ENCODE measurements around the gene CENPE.

Gene CENPE

DNA sequence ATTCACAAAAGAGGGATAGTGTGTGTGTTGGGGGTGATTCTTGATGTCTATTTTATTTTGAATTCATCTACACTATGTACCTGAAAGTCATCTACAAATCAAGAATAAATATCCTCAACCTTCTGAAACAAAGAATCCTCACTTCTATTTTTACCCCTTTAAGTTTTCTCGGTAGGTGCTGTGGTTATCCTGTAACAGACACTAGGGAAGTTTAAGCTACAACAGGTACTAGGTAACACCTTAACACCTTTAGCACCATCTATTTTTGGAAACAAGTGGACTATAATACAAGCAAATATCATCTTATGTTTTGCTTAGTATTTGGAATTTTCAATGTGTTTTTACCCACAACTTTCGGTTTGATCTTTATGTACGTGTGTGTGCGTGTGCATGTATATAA lies 86.5 kb downstream of the CENPE start:
- Histone ChIP-seq H3K9me3 (ENCODE audit: severe bottlenecking) (no peaks in the 10 kb centered on the region), H3K4me1 (ENCODE audit: insufficient read depth, poor library complexity, severe bottlenecking) (no peaks in the 10 kb centered on the region), H3K27ac (ENCODE audit: poor library complexity, severe bottlenecking) (no peak overlapping the region), H3K4me3 (ENCODE audit: severe bottlenecking) (no peak overlapping the region), H3K27me3 (ENCODE audit: insufficient read depth, poor library complexity, severe bottlenecking) (no peaks in the 10 kb centered on the region), H3K36me3 (ENCODE audit: low read depth) (peaks cover 75% of the 10 kb centered on the region)
- ATAC-seq (ENCODE audit: low read depth), result no peak
- TF ChIP-seq, protein P1, sequence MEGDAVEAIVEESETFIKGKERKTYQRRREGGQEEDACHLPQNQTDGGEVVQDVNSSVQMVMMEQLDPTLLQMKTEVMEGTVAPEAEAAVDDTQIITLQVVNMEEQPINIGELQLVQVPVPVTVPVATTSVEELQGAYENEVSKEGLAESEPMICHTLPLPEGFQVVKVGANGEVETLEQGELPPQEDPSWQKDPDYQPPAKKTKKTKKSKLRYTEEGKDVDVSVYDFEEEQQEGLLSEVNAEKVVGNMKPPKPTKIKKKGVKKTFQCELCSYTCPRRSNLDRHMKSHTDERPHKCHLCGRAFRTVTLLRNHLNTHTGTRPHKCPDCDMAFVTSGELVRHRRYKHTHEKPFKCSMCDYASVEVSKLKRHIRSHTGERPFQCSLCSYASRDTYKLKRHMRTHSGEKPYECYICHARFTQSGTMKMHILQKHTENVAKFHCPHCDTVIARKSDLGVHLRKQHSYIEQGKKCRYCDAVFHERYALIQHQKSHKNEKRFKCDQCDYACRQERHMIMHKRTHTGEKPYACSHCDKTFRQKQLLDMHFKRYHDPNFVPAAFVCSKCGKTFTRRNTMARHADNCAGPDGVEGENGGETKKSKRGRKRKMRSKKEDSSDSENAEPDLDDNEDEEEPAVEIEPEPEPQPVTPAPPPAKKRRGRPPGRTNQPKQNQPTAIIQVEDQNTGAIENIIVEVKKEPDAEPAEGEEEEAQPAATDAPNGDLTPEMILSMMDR (IDR thresholded peaks at IDR 0.05; ENCODE audit: poor library complexity, severe bottlenecking), result no peak
- no peak for DNase-seq (ENCODE audit: low spot score)

DNA sequence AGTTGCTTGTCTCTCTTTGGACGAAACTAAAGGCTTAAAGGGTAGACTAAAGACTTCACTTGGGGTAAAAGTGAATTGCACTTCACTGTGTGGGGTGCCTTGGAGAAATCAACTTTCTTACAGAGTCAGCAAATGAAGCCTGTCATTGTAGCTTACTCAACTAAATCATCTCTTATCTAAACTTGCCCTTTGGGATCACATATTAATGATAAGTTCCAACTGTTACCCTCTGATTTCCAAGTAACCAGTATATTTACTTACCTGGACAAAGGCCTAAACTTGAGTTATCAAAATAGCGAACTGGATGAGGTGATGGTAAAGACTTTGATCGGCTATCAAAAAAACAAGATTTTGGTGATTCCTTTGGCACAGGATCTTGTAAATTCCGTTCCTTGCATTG lies 89.6 kb downstream of the CENPE start:
- no peaks in the 10 kb centered on the region for H3K9me3 ChIP-seq (ENCODE audit: severe bottlenecking)
- DNase-seq (ENCODE audit: low spot score) (no peak), ATAC-seq (ENCODE audit: low read depth) (no peak)
- H3K27me3 ChIP-seq (ENCODE audit: insufficient read depth, poor library complexity, severe bottlenecking), result no peaks in the 10 kb centered on the region
- TF ChIP-seq, protein P1 (IDR thresholded peaks at IDR 0.05; ENCODE audit: poor library complexity, severe bottlenecking), result no peak
- peaks cover 62% of the 10 kb centered on the region for H3K36me3 ChIP-seq (ENCODE audit: low read depth)
- no peak overlapping the region for H3K4me3 ChIP-seq (ENCODE audit: severe bottlenecking)
- no peaks in the 10 kb centered on the region for H3K4me1 ChIP-seq (ENCODE audit: insufficient read depth, poor library complexity, severe bottlenecking)
- H3K27ac ChIP-seq (ENCODE audit: poor library complexity, severe bottlenecking), result no peak overlapping the region

DNA sequence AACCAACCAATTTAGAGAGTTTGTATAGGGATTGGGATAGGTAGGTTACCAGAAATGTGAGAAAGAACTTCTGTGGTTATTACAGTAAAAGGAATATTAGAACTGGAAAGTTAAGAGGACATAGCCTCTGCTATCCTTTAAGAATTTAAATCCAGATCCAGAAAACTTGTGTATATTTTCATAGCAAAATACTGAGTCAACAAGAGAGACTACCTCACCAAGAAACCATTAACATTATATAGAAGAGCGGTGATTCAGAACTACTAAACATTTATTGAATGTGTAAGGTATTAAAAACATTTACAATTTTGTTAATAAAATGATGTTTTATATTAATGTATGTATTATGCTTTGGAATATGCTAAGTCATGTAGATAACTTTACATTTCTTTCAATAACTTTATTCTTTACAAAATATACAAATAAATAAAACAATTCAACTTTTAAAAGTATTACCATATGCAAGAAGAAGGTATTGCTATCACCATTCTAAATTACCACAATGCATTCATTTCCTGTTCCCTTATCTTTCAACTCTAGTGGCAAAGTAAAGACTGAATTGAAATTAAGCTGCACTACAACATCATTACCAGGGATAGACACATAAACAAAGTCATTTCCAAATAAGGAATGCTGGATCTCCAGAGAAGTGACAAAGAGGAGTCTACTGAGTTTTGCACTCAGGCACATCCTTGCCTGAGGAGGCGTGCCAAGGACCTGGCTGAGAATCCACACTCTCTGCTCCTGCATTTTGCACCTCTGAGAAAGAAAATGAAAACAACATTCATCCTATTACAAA lies 92.4 kb downstream of the CENPE start:
- TF ChIP-seq, protein P1 (IDR thresholded peaks at IDR 0.05; ENCODE audit: poor library complexity, severe bottlenecking), result no peak

DNA sequence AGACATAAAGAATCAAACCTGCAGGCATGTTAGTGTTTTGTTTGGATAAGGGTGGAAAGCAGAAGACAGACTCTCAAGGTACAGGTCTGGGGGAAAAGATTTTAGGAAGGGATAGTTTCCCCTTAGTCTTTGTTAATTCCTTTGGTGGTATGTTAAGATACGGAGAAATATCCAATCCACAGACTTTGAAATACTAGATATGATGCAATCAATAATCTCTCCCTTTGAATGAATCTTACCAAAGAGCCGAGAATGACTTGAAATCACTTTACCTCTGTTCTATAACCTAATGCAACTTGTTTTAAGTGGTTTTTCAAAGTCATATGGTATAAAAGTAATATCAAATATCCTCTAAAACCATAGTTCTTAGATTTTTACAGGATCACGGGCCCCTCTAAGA lies 93.3 kb downstream of the CENPE start:
- no peaks in the 10 kb centered on the region for H3K4me1 ChIP-seq (ENCODE audit: insufficient read depth, poor library complexity, severe bottlenecking)
- no peak for ATAC-seq (ENCODE audit: low read depth)
- TF ChIP-seq, protein P1 (IDR thresholded peaks at IDR 0.05; ENCODE audit: poor library complexity, severe bottlenecking), result no peak
- DNase-seq (ENCODE audit: low spot score), result no peak
- no peaks in the 10 kb centered on the region for H3K27me3 ChIP-seq (ENCODE audit: insufficient read depth, poor library complexity, severe bottlenecking)
- H3K36me3 ChIP-seq (ENCODE audit: low read depth), result peaks cover 40% of the 10 kb centered on the region
- no peak overlapping the region for H3K27ac ChIP-seq (ENCODE audit: poor library complexity, severe bottlenecking)
- H3K4me3 ChIP-seq (ENCODE audit: severe bottlenecking), result no peak overlapping the region
- H3K9me3 ChIP-seq (ENCODE audit: severe bottlenecking), result no peaks in the 10 kb centered on the region

More for the DNA sequence above, 92.4 kb downstream of the CENPE start:
- DNase-seq (ENCODE audit: low spot score) (no peak), ATAC-seq (ENCODE audit: low read depth) (no peak)
- peaks cover 49% of the 10 kb centered on the region for H3K36me3 ChIP-seq (ENCODE audit: low read depth)
- no peak overlapping the region for H3K27ac ChIP-seq (ENCODE audit: poor library complexity, severe bottlenecking)
- no peak overlapping the region for H3K4me3 ChIP-seq (ENCODE audit: severe bottlenecking)
- no peaks in the 10 kb centered on the region for H3K27me3 ChIP-seq (ENCODE audit: insufficient read depth, poor library complexity, severe bottlenecking)
- H3K9me3 ChIP-seq (ENCODE audit: severe bottlenecking), result no peaks in the 10 kb centered on the region
- H3K4me1 ChIP-seq (ENCODE audit: insufficient read depth, poor library complexity, severe bottlenecking), result no peaks in the 10 kb centered on the region

DNA sequence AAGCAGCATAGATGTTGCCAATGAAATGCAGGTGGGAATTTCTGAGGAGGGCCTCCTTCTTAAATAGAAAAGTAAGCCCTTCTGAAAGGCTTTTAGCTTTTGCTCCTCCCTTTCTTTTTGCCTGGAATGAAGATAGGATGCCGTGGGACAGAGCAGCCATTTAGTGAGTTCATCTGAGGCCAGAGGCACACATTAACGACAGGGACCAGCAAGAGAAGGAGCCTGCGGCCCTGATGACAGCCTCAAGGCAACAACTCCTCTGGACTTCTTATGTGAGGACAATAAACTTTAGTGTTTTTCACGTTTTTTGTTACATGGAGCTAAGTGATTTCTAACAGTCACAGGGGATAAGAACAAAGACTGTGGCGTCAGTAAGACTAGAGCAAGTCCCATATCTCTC lies 97.5 kb downstream of the CENPE start:
- no peaks in the 10 kb centered on the region for H3K27me3 ChIP-seq (ENCODE audit: insufficient read depth, poor library complexity, severe bottlenecking)
- H3K4me1 ChIP-seq (ENCODE audit: insufficient read depth, poor library complexity, severe bottlenecking), result peaks cover 6% of the 10 kb centered on the region
- no peak overlapping the region for H3K27ac ChIP-seq (ENCODE audit: poor library complexity, severe bottlenecking)
- DNase-seq (ENCODE audit: low spot score), result no peak
- H3K36me3 ChIP-seq (ENCODE audit: low read depth), result peaks cover 7% of the 10 kb centered on the region; the same call in 1 of the 2 replicates
- ATAC-seq (ENCODE audit: low read depth), result no peak
- no peak overlapping the region for H3K4me3 ChIP-seq (ENCODE audit: severe bottlenecking)
- TF ChIP-seq, protein P1 (IDR thresholded peaks at IDR 0.05; ENCODE audit: poor library complexity, severe bottlenecking), result no peak
- H3K9me3 ChIP-seq (ENCODE audit: severe bottlenecking), result no peaks in the 10 kb centered on the region

Measured in RWPE2 (cell line).